ENCODE measurements around the gene B4GALT1.

B4GALT1 gene

GRCh38 chr9:33125461-33125860, 41.7 kb downstream of the B4GALT1 start:
- ChIA-PET CTCF (no interaction called here), POLR2A (no interaction called here)
- TF ChIP-seq BHLHE40 (IDR thresholded peaks at IDR 0.05; ENCODE audit: borderline replicate concordance) (no peak), ZNF384 (IDR thresholded peaks at IDR 0.05) (no peak), FOXA1 (IDR thresholded peaks at IDR 0.05) (no peak), ARNT (IDR thresholded peaks at IDR 0.05) (no peak), SUZ12 (IDR thresholded peaks at IDR 0.05) (no peak), CTBP1 (IDR thresholded peaks at IDR 0.05; ENCODE audit: borderline replicate concordance) (no peak)
- TF ChIP-seq, protein P1, sequence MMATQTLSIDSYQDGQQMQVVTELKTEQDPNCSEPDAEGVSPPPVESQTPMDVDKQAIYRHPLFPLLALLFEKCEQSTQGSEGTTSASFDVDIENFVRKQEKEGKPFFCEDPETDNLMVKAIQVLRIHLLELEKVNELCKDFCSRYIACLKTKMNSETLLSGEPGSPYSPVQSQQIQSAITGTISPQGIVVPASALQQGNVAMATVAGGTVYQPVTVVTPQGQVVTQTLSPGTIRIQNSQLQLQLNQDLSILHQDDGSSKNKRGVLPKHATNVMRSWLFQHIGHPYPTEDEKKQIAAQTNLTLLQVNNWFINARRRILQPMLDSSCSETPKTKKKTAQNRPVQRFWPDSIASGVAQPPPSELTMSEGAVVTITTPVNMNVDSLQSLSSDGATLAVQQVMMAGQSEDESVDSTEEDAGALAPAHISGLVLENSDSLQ (IDR thresholded peaks at IDR 0.05), result no peak
- DNase-seq (ENCODE audit: extremely low spot score), result no peak

- POLR2A ChIA-PET, result no interaction called here
- no peak for TF ChIP-seq BHLHE40 (IDR thresholded peaks at IDR 0.05; ENCODE audit: borderline replicate concordance)
- TF ChIP-seq FOXM1 (IDR thresholded peaks at IDR 0.05; ENCODE audit: borderline replicate concordance), result no peak
- TF ChIP-seq LEF1 (IDR thresholded peaks at IDR 0.05; ENCODE audit: borderline replicate concordance), result no peak
- no peak for TF ChIP-seq FOXA1 (IDR thresholded peaks at IDR 0.05)
- TF ChIP-seq, protein P1 (IDR thresholded peaks at IDR 0.05), result no peak
- no peak for TF ChIP-seq FOXK2 (IDR thresholded peaks at IDR 0.05)
- TF ChIP-seq ARNT (IDR thresholded peaks at IDR 0.05), result no peak
- no peak for TF ChIP-seq L3MBTL2 (conservative IDR thresholded peaks at IDR 0.05)
- TF ChIP-seq HDGF (IDR thresholded peaks at IDR 0.05; ENCODE audit: borderline replicate concordance), result no peak
- no peak for TF ChIP-seq NFRKB (IDR thresholded peaks at IDR 0.05)
- no peak for TF ChIP-seq SP1 (IDR thresholded peaks at IDR 0.05)
- no peak for TF ChIP-seq TARDBP (IDR thresholded peaks at IDR 0.05)
- no peak for TF ChIP-seq SUZ12 (IDR thresholded peaks at IDR 0.05)
- TF ChIP-seq CTBP1 (IDR thresholded peaks at IDR 0.05; ENCODE audit: borderline replicate concordance), result no peak
- no peak for TF ChIP-seq ELF4 (IDR thresholded peaks at IDR 0.05)
- CTCF ChIA-PET, result no interaction called here
- DNase-seq (ENCODE audit: extremely low spot score), result no peak
Measured at GRCh38 chr9:33124751-33125381, 42.3 kb downstream of the B4GALT1 start.

DNA sequence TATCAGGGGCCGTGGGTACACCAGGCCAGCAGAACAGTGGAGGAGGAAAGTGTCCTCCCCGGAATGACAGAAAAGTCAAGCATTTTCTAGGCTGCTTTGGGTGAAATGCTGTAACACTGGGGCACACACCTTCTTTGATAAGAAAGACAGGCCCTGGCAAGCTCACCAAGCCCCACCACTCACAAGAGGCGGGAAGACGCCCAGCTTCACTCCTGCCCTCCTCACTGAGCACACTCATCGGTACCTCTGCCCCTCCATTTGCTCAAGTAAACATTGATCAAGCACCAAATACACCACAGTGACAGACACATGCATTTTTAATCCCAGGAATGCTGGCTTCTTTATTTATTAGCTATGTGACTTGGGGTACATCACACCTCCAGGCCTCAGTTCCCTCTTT, 43.1 kb downstream of the B4GALT1 start:
- DNase-seq (ENCODE audit: extremely low spot score), result no peak
- ChIA-PET POLR2A (no interaction called here), CTCF (no interaction called here)
- TF ChIP-seq ZNF384 (IDR thresholded peaks at IDR 0.05) (no peak), FOXM1 (IDR thresholded peaks at IDR 0.05; ENCODE audit: borderline replicate concordance) (no peak), ELF4 (IDR thresholded peaks at IDR 0.05) (no peak), ARNT (IDR thresholded peaks at IDR 0.05) (no peak), LEF1 (IDR thresholded peaks at IDR 0.05; ENCODE audit: borderline replicate concordance) (no peak), BHLHE40 (IDR thresholded peaks at IDR 0.05; ENCODE audit: borderline replicate concordance) (no peak), SP1 (IDR thresholded peaks at IDR 0.05) (no peak), FOXK2 (IDR thresholded peaks at IDR 0.05) (no peak), FOXA1 (IDR thresholded peaks at IDR 0.05) (no peak), NFRKB (IDR thresholded peaks at IDR 0.05) (no peak)

DNA sequence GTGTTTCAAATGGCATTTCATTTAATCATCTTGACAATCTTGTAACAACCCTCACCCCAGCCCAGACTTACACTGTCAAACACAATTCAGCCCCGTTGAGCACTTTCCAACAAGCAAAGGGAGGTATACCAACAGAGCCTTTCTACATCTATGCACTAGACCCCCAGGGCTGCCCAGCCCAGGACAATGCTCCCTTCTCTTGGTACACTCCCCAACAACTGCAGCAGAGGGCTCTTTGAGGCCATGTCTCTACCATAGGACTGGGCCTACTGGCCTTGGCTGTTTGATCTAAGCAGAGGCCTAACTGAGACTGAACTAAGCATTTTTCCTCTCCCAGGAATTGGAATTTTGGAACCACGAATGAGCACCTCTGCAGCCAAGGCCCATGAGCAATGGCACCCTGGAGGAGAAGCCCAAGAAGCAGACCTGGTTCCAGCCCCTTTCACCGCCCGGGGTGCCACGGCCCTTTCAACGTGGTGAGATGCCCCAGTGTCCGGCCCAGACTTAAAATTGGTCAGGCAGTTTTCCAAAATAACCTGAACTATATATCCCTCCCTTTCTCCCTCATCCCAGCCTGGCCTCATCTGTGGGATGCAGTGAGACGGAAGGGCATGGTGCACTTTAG, 43.6 kb downstream of the B4GALT1 start:
- no peak for DNase-seq (ENCODE audit: extremely low spot score)
- CTCF ChIA-PET, result no interaction called here
- POLR2A ChIA-PET, result no interaction called here
- TF ChIP-seq ELF4 (IDR thresholded peaks at IDR 0.05) (no peak), ZNF384 (IDR thresholded peaks at IDR 0.05) (no peak), SP1 (IDR thresholded peaks at IDR 0.05) (no peak), LEF1 (IDR thresholded peaks at IDR 0.05; ENCODE audit: borderline replicate concordance) (no peak), BHLHE40 (IDR thresholded peaks at IDR 0.05; ENCODE audit: borderline replicate concordance) (no peak), ARNT (IDR thresholded peaks at IDR 0.05) (no peak), NFRKB (IDR thresholded peaks at IDR 0.05) (no peak), HDGF (IDR thresholded peaks at IDR 0.05; ENCODE audit: borderline replicate concordance) (no peak), FOXA1 (IDR thresholded peaks at IDR 0.05) (no peak), CTBP1 (IDR thresholded peaks at IDR 0.05; ENCODE audit: borderline replicate concordance) (no peak), SUZ12 (IDR thresholded peaks at IDR 0.05) (no peak), FOXM1 (IDR thresholded peaks at IDR 0.05; ENCODE audit: borderline replicate concordance) (no peak), TARDBP (IDR thresholded peaks at IDR 0.05) (no peak), FOXK2 (IDR thresholded peaks at IDR 0.05) (no peak), L3MBTL2 (conservative IDR thresholded peaks at IDR 0.05) (no peak)
- TF ChIP-seq, protein P1 (IDR thresholded peaks at IDR 0.05), result no peak

- CTCF ChIA-PET, result no interaction called here
- TF ChIP-seq, protein P1 (IDR thresholded peaks at IDR 0.05), result no peak
- TF ChIP-seq SUZ12 (IDR thresholded peaks at IDR 0.05) (no peak), FOXA1 (IDR thresholded peaks at IDR 0.05) (no peak), HDGF (IDR thresholded peaks at IDR 0.05; ENCODE audit: borderline replicate concordance) (no peak), LEF1 (IDR thresholded peaks at IDR 0.05; ENCODE audit: borderline replicate concordance) (no peak), ELF4 (IDR thresholded peaks at IDR 0.05) (no peak), ZNF384 (IDR thresholded peaks at IDR 0.05) (no peak), SP1 (IDR thresholded peaks at IDR 0.05) (no peak), NFRKB (IDR thresholded peaks at IDR 0.05) (no peak), FOXM1 (IDR thresholded peaks at IDR 0.05; ENCODE audit: borderline replicate concordance) (no peak), L3MBTL2 (conservative IDR thresholded peaks at IDR 0.05) (no peak), CTBP1 (IDR thresholded peaks at IDR 0.05; ENCODE audit: borderline replicate concordance) (no peak), ARNT (IDR thresholded peaks at IDR 0.05) (no peak), FOXK2 (IDR thresholded peaks at IDR 0.05) (no peak)
- POLR2A ChIA-PET, result no interaction called here
Measured at GRCh38 chr9:33120620-33121019, 46.5 kb downstream of the B4GALT1 start.

More at GRCh38 chr9:33120620-33121019, 46.5 kb downstream of the B4GALT1 start:
- DNase-seq (ENCODE audit: extremely low spot score), result no peak

Measured in HEK293T (cell line).